HFFc6 (cell line): Measurements from ENCODE around the gene KITLG. TPM values are rescaled to one million over a fixed set of nuclear protein-coding genes. Genes with fewer than 3 reads are reported as not detected.

Source experiments
- DNase-seq: peaks from one replicate; pipeline ENCODE4 v3.0.0-alpha.2; 2018
- H3K27ac Mint-ChIP-seq: 2 replicates; pipeline ENCODE4 v1.8.0; 2020; ENCODE audit warnings: mild to moderate bottlenecking, mixed read lengths
- H3K27me3 Mint-ChIP-seq: 2 replicates; pipeline ENCODE4 v1.8.0; 2021; ENCODE audit warnings: mild to moderate bottlenecking, moderate library complexity, mixed read lengths; ENCODE audit not compliant: insufficient read depth
- H3K36me3 Mint-ChIP-seq: 2 replicates; pipeline ENCODE4 v1.8.0; 2021; ENCODE audit warnings: low read depth, mixed read lengths
- H3K4me1 Mint-ChIP-seq: 2 replicates; pipeline ENCODE4 v1.8.0; 2020; ENCODE audit warnings: low read depth, mixed read lengths
- H3K4me3 Mint-ChIP-seq: 2 replicates; pipeline ENCODE4 v1.8.0; 2020; ENCODE audit warnings: mild to moderate bottlenecking, moderate library complexity, mixed read lengths
- H3K9me3 Mint-ChIP-seq: 2 replicates; pipeline ENCODE4 v1.8.0; 2020; ENCODE audit warnings: mild to moderate bottlenecking, mixed read lengths
- total RNA-seq, 6 experiments: library from RNA; stranded (reverse); fragmentation: NEBNext Ultra II Directional; extraction: Animal tissue kit (Norgen Biotek cat#: 25700); gene quantifications; 2 replicates in 1 of 6; 3 replicates in 5 of 6; pipeline ENCODE4 v1.2.3, GENCODE V29; 2021
- TF ChIP-seq, protein P1 (sequence below): fragments of 200-600 bp; sonication (generic); IDR thresholded peaks from 2 replicates; pipeline ENCODE4 v1.5.0; 2021; ENCODE audit warnings: antibody characterized with exemption, mild to moderate bottlenecking

KITLG gene
- total RNA-seq, 6 experiments from 2014 or later: 44.4 to 91.2 (median 74.2) TPM

DNA sequence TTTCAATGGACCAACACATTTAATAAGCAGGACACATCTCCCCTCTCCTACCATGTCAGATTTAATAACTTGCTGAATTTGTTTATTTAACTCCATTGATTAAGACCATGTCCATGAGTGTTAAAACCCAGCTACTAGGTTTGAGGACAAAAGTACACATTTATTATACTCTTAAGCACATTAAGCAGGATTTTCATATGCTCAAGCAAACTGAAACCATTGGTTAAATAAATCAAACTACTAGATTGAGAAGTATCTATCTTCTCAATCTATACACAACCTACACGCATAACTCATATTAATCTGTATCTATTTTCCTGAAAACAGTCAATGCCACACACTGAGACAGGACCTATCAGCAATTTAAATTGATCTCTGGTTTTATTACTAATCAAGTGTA is 85.2 kb downstream of the KITLG start:
- Mint-ChIP-seq H3K4me3 (no peak overlapping the region), H3K27ac (no peak overlapping the region; the same call in 1 of the 2 replicates), H3K27me3 (no peaks in the 10 kb centered on the region; the same call in 1 of the 2 replicates), H3K9me3 (peaks cover 9% of the 10 kb centered on the region), H3K4me1 (peaks cover 77% of the 10 kb centered on the region), H3K36me3 (peaks cover 53% of the 10 kb centered on the region)
- DNase-seq: no peak
- TF ChIP-seq, protein P1, sequence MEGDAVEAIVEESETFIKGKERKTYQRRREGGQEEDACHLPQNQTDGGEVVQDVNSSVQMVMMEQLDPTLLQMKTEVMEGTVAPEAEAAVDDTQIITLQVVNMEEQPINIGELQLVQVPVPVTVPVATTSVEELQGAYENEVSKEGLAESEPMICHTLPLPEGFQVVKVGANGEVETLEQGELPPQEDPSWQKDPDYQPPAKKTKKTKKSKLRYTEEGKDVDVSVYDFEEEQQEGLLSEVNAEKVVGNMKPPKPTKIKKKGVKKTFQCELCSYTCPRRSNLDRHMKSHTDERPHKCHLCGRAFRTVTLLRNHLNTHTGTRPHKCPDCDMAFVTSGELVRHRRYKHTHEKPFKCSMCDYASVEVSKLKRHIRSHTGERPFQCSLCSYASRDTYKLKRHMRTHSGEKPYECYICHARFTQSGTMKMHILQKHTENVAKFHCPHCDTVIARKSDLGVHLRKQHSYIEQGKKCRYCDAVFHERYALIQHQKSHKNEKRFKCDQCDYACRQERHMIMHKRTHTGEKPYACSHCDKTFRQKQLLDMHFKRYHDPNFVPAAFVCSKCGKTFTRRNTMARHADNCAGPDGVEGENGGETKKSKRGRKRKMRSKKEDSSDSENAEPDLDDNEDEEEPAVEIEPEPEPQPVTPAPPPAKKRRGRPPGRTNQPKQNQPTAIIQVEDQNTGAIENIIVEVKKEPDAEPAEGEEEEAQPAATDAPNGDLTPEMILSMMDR: no peak

DNA sequence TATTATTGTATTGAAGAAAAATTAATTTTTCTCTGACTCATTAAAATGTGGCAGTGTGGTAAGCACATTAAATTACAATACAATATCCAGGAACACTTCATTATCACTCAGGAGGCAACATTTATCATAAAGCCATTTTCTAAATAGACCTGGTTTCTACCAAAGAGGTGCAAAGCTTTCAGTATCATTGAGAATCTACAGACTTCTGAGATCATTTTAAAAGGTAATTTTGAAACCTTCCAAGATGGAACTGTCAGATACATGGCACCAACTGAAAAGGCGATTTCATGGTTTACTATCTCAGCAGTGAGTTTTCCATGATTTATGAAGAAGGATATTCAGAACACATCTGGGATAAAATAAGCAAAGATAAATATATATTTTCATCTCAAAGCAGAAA is 85.8 kb downstream of the KITLG start:
- Mint-ChIP-seq H3K4me3 (no peak overlapping the region; the same call in 1 of the 2 replicates), H3K36me3 (peaks cover 53% of the 10 kb centered on the region), H3K27me3 (no peaks in the 10 kb centered on the region; the same call in 1 of the 2 replicates), H3K27ac (no peak overlapping the region), H3K9me3 (peaks cover 9% of the 10 kb centered on the region), H3K4me1 (peaks cover 72% of the 10 kb centered on the region)
- TF ChIP-seq, protein P1: no peak
- no peak for DNase-seq

DNA sequence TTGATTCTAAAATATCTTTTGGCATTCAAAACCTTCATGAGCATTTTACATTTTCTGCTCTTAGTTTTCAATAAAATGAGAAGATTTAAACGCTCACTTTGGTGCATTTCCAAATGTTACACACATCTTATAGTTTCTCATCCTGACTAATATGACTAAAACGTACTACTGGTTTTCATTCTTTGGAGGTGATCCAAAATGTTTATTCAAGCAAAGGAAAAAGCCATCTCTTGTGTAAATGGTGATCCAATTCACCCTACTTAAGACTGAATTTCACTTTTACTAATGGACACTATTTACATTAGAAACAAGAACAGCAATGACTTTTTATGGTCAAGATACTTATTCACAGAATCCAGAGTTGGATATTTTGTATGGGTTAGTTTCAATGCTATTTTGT is 86.6 kb downstream of the KITLG start:
- Mint-ChIP-seq H3K4me1 (peaks cover 63% of the 10 kb centered on the region), H3K4me3 (peak overlapping the region; percentile 52), H3K27ac (peak overlapping the region; percentile 67; the same call in 1 of the 2 replicates), H3K36me3 (peaks cover 46% of the 10 kb centered on the region), H3K27me3 (no peaks in the 10 kb centered on the region; the same call in 1 of the 2 replicates), H3K9me3 (peaks cover 9% of the 10 kb centered on the region)
- TF ChIP-seq, protein P1: no peak
- peak; percentile 84 for DNase-seq

DNA sequence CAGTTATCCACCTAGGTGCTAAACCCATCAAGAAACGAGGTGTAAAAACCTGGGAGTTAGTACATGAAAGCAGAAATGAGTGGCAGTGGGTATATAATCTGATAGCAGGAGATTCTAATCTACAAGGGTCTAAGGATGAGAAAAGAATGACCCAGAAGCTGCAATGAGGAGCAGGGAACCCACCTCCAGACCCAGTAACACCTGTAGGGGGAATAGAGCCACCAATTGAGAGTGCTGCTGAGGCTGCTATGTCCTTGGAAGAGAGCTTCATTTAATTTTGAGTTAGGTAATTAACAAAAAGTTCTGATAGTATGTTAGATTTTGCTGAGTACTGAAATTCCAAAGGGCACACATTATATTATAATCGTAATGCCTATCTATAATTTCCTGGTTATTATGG is 89.8 kb downstream of the KITLG start:
- H3K27me3 Mint-ChIP-seq: no peaks in the 10 kb centered on the region; the same call in 1 of the 2 replicates
- H3K9me3 Mint-ChIP-seq: no peaks in the 10 kb centered on the region
- peaks cover 18% of the 10 kb centered on the region for H3K36me3 Mint-ChIP-seq
- H3K4me1 Mint-ChIP-seq: peaks cover 36% of the 10 kb centered on the region
- no peak overlapping the region for H3K4me3 Mint-ChIP-seq
- DNase-seq: no peak
- H3K27ac Mint-ChIP-seq: no peak overlapping the region
- TF ChIP-seq, protein P1: no peak

DNA sequence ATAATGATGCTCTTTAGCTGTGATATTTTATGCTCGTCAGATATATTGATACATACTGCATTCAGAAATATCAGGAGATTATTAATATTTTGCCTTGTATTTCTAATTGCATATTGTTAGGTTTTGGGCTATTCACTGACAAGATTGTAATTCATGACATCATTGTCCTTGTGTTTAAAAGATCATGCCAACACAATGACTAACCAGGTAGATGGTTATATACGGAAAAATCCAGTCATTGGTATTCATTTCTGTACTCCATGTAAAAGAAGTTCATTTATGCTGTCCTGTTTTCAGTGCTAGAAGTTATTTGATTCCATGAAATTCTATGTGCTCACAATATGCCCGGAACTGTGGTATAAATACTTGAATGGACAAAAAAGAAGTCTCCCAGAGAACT is 107.5 kb downstream of the KITLG start:
- Mint-ChIP-seq H3K27me3 (no peaks in the 10 kb centered on the region), H3K36me3 (peaks cover 35% of the 10 kb centered on the region), H3K4me1 (peaks cover 42% of the 10 kb centered on the region), H3K9me3 (peaks cover 23% of the 10 kb centered on the region), H3K4me3 (no peak overlapping the region), H3K27ac (peak overlapping the region; percentile 75)
- TF ChIP-seq, protein P1: no peak
- DNase-seq: peak; percentile 54
